ENCODE data around the gene TMEM181. TPM values are rescaled to one million over a fixed set of nuclear protein-coding genes. Genes with fewer than 3 reads are reported as not detected.

The TMEM181 gene
- total RNA-seq, 1 donor from 2014 or later, result 41.7 TPM

DNA sequence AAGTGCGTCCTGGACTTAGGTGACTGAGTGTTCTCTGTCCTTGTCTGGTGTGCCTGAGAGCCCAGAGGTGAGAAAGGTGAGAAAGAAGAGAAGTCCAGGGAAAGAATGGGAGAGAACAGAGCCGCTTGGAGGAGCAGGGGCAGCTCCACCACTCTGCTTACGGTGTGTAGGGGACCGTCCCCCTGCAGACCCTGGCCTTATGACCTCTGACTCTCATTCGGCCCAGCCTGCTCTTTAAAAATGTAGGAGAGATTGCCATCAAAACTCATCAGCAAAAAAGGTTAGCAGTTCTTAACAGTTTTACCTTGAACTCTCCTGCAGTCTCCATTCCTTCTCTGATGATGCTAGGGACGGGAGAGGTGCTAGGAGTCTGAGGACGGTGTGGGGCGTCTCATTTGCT, 2.0 kb downstream of the TMEM181 start:
- DNase-seq (ENCODE audit: low read depth, low spot score), result no peak

DNA sequence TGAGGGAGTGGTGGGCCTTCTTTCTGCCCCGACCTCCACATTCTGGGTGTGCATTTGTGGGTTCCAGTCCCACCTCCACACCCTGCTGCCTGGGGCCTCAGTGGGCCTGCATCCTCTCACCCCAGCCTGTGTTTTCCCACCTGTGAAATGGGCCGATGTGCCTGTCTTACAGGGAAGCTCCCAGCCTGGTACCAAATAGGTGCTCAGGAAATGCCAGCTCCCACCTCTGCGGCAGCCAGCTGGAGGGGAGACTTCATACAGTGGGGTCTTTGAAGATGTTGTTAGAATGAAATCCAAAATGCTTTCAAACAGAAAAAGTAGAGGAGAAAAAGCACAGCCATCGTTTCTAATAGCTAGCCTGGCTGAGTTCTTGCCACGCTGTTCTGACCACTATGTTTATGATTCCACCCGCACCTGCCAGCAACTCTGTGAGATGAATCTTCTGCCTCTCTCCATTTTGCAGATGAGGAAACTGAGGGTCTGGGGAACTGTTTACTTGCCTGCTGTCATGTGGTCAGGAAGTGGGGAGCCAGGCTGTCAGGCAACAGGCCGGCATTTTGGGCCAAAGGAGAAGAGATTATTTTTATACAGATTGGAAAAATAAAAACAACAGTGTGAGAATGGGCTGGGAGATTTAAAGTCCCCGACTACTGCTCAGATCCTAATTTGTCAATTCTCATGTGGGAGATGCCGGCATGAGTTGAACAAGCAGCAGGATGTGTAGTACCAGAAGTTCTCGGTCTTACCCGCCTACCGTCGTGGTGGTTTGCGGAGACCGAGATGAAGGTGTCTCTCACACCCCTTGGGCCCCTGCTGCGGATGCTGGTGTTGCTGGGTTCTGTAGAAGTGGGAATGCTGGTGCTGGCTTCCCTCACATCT, 4.6 kb downstream of the TMEM181 start:
- no peak for DNase-seq (ENCODE audit: low read depth, low spot score)

DNA sequence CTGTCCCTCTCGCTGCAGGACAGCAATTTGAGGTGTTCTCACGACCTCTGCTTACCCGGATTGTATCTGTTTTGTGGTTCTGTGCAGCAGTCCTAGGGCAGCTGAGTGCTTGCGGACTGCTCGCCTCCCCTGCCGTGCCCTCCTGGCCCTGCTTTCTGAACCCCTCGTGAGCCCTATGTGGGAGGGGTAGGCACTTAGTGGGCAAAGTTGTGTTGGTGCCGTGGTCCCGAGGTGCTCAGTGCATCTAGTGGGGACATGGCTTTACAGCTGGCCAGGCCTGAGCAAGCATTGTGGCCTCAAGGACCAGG, 5.2 kb downstream of the TMEM181 start:
- no peak for DNase-seq (ENCODE audit: low read depth, low spot score)

DNA sequence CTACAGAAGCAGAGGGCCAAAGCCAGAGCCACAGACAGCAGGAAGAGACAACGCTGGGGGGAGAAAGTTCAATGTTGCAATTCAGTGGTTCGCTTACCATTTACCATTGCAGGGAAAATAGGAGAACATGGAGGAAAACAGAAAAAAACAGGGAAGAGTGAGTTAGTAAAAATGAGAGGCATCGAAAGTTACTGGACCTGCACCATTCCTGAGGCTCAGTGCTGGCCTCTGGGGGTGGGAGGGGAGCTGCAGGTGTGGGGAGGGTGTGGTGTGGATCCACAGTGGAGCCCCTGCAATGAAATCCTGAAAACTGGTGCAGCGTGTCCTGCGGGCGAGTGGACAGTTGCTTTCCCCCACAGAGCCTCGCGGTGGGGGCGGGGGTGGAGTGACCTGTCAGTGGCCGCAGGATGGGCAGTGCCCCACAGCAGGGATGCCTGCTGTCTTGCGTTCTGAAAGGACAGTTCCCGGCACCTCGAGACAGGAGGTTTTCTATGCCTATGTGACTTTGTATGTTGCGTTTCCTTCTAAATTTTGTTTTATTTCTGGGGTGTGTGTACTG, 5.7 kb downstream of the TMEM181 start:
- no peak for DNase-seq (ENCODE audit: low read depth, low spot score)

DNA sequence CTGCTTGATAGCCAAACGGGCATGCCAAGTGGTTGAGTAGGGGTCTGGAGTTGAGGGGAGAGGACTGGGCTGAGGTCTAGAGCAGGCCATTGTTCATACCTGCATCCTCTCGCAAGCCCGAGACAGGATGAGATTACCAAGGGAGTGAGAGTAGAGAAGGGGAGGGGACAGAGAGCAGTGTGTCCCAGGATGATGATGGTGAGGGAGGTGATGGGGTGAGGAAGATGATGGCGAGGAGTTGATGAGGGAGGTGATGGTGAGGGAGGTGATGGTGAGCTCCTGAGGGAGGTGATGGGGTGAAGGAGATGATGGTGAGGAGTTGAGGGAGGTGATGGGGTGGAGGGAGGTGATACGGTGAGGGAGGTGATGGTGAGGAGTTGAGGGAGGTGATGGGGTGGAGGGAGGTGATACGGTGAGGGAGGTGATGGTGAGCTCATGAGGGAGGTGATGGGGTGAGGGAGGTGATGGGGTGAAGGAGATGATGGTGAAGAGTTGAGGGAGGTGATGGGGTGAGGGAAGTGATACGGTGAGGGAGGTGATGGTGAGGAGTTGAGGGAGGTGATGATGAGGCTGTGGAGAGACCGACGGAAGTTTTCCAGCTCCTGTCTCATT, 6.4 kb downstream of the TMEM181 start:
- no peak for DNase-seq (ENCODE audit: low read depth, low spot score)

DNA sequence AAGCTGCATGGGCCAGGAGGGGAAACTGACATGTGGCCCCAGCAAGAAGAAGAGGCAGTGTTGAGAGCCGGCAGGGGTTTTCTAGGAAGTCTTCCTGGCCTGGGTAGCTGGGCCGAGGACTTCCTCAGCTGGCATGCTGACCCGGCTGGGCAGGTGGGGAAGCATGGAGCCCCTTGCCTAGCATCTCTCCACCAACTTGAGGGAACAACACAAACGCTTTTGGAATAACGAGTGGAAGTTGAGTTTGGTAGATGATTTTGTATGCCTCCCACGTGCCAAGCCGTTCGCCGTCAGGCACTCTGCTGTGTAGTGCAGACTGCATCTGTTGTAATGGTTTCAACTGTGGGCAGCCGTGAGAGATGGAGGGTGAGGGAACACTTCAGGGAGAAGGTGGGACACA, 7.3 kb downstream of the TMEM181 start:
- no peak for DNase-seq (ENCODE audit: low read depth, low spot score)

DNA sequence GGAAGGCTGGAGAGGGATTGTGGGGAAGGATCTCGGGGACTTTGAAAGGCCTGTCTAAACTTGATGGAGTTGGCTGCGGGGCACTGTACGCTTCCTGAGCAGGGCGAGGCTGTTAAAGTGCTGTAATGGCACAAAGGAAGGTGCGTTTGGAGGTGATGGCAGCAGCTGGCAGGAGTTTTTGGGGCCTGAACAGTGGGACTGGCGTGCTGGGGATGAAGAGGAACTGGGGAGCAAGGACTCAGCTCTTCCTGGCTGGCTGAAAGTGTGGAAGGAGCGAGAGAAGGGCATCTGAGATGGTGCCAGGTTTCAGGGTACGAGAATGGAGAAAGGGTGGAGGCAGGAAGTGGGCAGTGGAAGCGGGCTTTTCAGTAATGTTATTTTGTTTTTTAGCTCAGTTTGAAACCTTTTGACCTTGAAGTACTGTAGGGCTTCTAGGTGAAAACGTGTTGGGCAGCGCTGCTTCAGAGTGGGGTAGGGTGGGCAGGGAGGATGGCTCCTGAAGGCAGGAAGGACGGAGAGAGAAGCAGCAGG, 8.0 kb downstream of the TMEM181 start:
- no peak for DNase-seq (ENCODE audit: low read depth, low spot score)

DNA sequence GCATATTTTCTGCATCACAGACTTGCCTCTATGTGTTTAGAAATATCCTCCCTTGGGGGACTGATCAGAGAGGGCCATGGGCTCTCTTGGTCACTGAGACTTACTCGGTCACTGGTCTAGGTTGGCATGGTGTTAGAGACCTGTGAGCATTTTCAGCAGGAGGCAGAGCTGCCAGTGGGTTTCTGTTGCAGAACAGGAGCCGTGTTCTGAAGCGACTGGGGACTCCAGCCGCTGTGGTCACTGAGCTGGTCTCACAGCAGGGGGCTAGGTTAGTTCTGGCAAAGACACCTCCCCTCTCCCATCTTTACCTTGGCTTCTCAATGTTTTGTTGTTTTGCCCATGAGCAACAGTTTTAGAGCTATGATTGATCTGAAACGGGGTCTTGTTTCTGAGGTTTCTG, 8.7 kb downstream of the TMEM181 start:
- no peak for DNase-seq (ENCODE audit: low read depth, low spot score)

- no peak for DNase-seq (ENCODE audit: low read depth, low spot score)
Measured at GRCh38 chr6:158569036-158569435, 9.1 kb downstream of the TMEM181 start.

DNA sequence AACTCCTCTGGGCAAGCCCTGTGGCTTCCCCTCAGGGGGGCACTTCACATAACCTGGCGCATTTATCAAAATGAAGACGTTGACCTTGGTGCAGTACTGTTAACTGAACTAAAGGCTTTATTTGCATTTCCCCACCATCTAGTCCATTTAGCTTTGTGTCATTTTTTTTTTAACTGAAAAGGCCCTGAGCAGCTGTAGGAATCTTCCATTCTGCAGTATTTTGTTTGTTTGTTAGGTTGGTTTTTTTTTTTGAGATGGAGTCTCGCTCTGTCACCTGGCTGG, 10.7 kb downstream of the TMEM181 start:
- no peak for DNase-seq (ENCODE audit: low read depth, low spot score)

DNA sequence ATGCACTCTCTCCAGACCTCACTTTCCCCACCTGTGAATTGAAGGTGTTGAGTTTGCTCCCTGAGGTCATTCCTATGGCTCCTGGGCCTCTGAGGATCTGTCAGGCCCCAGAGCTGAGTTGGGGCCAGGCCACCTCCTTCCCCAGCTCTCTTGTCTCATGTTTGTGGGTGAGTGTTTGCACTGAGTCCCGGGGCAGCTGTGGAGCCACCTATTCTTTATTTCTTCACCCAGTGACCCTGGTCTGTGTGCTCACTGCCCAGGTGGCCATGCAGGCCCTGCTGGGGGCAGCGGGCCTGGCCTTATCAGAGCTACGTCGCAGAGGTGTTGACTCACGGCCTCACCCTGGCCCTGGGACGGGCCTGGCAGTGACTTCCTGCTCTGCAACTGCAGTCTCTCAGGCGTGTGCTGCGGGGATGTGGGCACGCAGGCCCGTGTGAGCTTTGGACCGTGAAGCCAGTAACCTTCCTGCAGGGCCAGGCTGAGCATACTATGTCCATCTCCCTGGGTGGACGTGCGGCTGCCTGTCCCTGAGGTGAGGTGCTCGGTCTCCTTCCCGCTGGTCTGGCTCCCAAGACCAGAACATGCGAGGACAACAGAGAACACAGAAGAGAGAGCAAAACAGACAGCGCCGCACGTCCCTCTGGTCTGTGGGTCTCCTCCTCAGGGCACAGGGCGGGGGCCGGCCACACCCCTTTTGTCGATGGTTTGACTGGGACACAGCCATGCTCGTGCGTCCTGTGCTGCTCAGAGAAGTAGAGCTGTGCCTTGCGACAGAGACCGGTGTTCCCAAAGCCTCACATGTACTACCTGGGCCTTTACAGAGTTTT, 12.1 kb downstream of the TMEM181 start:
- DNase-seq (ENCODE audit: low read depth, low spot score), result no peak

- no peak for DNase-seq (ENCODE audit: low read depth, low spot score)
Measured at GRCh38 chr6:158572653-158573541, 13.0 kb downstream of the TMEM181 start.

GRCh38 chr6:158573542-158573931, 13.6 kb downstream of the TMEM181 start:
- DNase-seq (ENCODE audit: low read depth, low spot score), result no peak

DNA sequence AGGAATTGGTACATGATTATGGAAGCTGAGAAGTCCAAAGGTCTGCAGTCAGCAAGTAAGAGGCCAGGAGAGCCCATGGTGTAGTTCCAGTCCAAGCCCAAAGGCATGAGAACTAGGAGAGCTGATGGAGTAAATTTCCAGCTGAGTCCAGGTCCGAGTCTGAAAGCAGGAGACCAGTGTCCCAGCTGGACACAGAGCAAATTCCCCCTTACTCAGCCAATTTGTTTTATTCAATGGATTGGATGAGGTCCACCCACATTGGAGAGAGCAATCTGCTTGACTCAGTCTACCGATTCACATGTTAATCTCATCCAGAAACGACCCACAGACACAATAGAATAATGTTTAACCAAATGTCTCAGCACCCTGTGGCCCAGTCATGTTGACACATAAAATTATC, 14.9 kb downstream of the TMEM181 start:
- DNase-seq (ENCODE audit: low read depth, low spot score), result no peak

DNA sequence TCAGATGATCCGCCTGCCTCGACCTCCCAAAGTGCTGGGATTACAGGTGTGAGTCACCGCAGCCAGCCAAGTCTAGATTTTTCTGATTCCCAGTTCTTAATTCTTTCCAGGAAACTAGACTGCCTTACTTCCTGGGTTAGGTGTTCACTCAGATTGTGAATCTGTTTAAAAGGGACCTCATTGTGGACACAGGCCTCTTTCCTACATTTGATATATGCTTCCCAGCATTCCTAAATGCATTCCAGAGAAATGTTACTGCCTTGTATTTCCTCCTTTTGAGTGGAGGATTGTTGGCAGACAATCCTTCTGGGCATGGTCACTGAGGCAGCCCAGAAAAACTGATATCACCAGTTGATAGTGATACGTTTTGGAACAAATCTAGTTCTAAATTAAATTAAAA, 15.7 kb downstream of the TMEM181 start:
- peak; percentile 13 for DNase-seq (ENCODE audit: low read depth, low spot score)

GRCh38 chr6:158584236-158584651, 24.4 kb downstream of the TMEM181 start:
- no peak for DNase-seq (ENCODE audit: low read depth, low spot score)

DNA sequence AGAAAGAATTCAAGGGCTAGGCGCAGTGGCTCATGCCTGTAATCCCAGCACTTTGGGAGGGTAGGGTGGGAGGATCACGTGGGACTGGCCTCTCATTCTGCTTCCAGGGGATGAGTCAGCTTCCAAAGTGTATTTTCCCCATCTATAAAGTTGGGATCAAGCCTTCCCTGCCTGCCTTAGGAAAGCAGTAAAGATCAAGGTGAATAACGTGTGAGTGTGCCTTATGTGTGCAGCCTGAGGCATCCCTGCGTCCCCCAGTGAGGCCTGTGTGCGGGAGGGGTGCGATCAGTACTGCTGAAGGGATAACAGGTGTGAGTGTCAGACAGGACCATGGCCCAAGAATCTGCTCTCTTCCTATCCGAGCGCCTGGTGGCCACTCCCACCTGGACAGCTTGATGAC, 26.8 kb downstream of the TMEM181 start:
- DNase-seq (ENCODE audit: low read depth, low spot score), result no peak

DNA sequence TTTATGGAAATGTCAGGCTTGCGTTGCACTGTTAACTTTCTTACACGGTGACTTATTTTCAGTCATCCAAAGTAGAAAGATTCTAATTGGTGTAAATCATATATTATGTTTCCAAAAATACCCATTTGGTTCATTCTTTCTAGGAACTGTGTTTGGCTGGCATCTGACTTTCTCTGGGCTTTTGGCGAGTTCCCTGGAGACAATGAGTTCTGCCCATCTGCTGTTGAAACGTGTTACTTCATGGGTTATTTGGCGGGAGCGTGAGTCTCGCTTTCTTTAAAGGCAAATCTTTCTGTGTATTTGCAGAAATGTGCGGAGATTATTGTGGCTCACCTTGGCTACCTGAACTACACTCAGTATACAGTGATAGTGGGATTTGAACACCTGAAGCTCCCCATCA, 29.5 kb downstream of the TMEM181 start:
- no peak for DNase-seq (ENCODE audit: low read depth, low spot score)

- no peak for DNase-seq (ENCODE audit: low read depth, low spot score)
Measured at GRCh38 chr6:158591134-158591809, 31.4 kb downstream of the TMEM181 start.

DNA sequence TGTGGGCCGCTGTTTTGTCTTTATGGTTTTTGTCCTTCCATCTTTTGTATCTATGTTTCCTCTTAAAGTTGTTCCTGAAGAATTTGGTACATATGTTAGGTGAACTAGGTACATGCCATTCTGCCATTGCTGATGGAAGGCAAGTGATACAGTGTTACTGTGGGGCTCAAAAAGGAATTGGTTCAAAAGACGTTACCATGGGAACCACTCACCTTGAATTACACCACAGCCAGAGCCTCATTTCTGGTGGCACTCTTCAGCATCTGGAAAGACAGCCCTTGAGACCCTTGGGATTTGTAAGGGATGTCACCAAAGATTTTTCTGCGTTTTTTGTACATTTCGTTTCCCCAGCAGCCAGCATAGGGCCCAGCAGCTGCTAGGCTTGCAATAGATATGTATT, 31.9 kb downstream of the TMEM181 start:
- DNase-seq (ENCODE audit: low read depth, low spot score), result no peak

All from pulmonary artery endothelial cell (primary cell).